ENCODE measurements around the gene AHNAK.

- no peak for TF ChIP-seq CTCF (IDR thresholded peaks at IDR 0.05)
- no peak for TF ChIP-seq POLR2A (IDR thresholded peaks at IDR 0.05)
These were observed 8.0 kb upstream of the AHNAK start for GRCh38 chr11:62554387-62555167.

Data from Peyer's patch (tissue), 4 donors.